Non-pigmented ciliary epithelial cell (primary cell): Measurements from ENCODE around the gene DCBLD1.
A peak's percentile ranks its signal among the peaks of the same experiment; 100 is the strongest.

ENCODE experiments used
- DNase-seq: peaks from one replicate; pipeline ENCODE4 v3.0.0-alpha.2; 2010; ENCODE audit warnings: low read depth

The DCBLD1 gene

DNA sequence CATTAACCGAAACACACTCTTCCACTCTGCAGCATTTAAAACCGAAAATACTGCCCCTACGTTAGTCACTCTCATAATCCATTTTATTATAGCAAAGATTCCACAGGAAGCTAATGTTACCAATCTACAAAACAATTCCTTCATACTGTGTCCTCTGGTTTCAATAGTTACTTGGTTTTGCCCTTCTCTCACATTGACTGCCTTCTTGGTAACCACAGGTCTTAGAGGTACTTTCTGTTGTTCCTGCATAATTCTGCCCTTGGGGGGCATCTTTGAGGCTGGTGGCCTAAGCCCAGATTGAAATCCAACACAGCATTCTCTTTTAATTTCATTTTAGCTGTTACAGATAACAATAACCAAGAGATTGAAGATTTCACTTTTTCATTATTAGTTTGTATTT is 9.8 kb upstream of the DCBLD1 start:
- no peak for DNase-seq

DNA sequence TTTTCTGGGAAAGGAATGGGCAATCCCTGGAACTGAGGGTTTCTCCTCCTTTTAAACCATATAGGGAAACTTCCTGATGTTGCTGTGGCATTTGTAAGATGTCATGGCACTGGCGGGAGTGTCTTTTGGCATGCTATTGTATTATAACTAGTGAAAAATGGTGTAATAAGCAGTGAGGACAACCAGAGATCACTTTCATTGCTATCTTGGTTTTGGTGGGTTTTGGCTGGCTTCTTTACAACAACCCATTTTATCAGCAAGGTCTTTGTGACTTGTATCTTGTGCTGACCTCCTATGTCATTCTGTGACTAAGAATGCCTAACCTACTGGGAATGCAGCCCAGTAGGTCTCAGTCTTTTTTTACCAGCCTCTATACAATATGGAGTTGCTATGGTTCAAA is 9.1 kb upstream of the DCBLD1 start:
- no peak for DNase-seq

DNA sequence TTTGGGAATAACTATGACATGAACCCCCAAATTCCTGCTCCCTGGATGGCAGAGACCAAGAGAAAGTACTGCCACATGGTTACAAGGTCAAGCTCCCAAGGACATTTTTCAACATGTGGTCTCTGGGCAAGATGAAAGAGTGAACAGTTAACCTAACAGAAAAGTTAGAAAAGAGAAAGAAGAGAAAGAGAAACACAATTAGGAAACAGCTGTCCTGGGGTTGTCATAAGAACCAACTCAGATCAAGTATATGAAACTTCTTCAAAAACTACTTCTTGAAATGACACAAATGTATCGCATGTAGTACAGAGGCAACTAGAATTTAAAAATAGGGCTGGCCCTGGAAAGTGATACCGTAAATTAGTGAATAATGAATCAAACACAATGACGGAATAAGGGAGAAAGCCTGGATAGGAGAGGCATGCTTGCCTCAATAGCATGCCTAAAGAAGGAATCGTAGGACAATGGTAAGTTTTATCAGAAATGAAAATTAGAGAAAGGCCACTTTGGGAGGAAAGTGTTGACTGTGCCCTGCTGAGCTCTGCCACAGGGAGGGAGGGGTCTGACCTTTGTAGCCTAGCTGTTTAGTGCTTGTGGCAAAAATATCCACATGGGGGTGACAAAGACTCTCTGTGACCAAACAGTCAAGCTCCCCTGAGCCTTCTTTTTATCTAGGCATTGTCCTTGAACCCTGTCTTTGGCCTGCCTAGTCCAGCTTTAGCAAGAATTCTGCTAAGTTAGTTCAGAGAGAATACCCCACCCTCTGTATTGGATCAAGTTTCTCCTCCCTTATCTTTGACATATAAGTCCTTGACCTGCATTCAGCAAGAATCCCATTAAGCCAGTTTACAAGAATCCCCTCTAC is 4.3 kb upstream of the DCBLD1 start:
- no peak for DNase-seq

DNA sequence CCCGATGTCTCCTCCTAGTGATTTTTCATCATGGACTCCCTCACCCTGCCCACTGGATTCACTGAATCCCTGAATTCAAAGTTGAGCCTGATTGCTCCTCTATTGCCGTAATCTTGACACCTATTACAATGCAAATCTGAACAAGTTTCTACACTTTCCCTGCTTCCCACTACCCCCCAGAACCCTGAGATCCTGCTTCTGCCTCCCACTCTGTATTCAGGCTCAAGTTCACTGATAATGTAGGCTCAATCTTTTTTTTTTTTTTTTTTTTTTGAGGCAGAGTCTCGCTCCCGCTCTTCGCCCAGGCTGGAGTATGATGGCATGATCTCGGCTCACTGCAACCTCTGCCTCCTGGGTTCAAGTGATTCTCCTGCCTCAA is 3.6 kb upstream of the DCBLD1 start:
- no peak for DNase-seq

DNA sequence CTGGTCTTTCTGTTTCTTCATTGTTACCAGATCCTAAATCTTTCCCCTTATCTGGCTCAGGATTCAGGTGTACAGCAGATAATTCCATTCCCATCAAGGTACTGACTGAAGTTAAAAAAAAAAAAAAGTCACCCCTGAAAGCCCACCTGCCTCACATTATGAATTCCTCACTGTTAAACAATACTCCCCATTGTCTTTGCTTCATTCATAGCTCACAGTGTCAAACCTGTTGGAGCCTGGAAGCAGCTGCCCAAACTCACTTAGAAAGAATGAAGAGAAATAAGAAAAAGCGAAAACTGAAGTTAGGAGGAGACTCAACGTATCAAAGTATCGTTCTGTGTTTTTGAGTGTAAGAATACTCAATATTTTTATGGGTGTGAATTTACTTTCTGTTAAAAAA is 1.8 kb upstream of the DCBLD1 start:
- DNase-seq, result no peak

DNA sequence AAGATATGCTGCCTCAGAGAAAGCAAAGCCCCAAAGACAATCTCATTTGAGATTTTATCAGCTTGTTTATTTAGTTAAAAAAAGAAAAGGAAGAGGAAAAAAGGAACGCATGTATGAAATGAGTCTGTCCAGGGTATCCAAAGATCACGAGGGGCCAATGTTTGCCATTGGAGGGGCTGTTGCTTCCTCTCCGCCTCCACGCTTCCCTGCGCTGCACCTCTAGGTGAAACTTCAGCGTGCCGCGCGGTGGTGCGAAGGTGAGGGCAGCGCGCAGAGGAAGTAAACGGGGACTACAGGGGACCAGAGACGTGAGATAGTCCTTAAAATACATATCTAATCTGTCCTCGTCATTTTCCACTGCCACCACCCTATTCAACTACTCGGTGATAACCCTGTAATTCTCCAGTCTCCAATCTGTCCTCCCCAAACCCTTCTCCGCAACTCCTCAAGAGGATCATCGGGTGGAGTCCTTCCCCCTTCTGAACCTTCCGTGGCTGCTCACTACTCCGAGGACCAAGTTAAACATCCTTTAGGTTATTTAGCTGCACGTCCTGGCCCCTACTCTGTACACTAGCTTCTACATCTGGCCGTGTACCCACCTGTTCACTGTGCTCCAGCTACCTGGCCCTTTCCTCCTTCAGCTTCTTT is 1.1 kb upstream of the DCBLD1 start:
- no peak for DNase-seq

DNA sequence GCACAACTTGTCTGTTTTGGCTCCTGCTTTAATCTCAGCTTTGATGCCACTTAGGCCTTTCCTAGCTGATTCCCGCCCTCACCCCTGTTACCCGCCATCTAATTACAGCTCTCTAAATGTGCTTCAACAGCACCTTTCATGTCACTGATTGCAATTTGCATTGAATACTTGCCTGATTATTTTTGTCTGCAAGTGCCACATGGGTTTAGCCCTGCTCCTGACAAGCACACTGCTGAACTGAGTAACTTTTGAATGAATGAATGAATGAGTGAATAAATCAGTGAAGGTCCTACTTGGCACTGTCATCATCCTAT is 591 bp upstream of the DCBLD1 start:
- no peak for DNase-seq

DNA sequence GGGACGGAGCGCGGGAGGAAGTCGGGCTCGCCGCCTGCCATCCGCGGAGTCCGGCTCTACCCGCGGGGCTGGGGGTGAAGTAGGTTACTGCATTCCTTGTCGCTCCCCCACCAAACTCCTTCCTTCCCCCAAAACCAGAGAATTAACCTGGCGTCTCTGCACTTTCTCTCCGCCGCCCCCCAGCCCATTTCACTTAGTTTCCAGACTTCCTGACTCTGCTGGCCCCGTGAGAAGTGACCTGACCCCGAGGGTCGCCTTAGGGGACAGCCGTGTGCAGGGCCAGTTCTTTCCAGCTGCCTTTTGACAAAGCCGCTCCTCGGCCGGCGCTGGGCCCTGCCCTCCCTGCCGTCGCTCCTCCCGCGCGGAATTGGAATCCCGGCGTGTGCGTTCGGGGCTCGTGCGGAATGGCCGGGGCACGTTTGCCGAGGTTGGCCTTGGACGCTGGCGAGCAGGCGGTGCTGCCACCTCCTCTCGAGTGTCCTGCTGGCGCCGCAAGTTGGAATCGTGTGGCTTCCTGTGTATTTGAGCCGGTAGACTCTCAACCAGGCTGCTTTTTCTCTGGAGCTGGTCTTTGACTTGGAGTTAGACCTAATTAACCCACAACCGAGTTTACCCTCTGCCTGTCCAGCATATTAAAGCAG is 650 bp downstream of the DCBLD1 start:
- no peak for DNase-seq

DNA sequence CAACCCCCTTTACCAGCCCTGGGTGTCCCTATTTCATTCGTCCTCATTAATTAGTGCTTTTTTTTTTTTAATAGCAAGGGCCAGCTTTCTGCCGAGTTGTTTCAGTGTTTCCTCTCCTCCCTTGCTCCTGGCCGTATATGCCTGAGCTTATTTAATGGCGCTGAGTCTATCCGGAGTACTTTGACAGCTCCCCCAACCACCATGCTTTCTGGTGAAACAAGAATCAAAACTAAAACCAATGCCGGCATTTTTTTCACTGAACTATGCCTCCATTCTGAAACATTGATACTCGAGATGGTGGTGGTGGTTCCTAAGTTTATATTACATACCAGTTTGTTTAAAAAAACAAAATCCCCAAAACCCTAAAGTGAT is 1.2 kb downstream of the DCBLD1 start:
- DNase-seq, result no peak

DNA sequence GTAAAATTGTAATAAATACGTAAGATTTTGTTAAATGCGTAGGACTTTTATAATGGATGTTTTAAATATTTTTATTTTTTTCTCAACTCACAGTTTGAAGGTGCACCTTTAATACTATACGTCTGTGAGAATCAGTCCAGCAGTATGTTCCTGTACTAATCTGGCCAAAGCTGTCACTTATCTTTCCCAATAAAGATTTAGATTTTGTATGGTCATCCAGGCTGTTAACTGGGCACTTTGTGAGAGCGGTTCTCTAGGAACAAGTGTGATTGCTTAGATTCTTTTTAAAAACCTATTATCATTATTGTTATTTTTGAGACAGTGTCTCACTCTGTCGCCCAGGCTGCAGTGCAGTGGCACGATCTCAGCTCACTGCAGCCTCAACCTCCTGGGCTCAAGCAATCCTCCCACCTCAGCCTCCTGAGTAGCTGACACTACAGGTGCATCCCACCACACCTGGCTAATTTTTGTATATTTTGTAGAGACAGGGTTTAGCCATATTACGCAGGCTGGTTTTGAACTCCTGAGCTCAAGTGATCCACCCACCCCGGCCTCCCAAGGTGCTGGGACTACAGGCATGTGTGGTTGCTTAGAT is 1.7 kb downstream of the DCBLD1 start:
- no peak for DNase-seq

DNA sequence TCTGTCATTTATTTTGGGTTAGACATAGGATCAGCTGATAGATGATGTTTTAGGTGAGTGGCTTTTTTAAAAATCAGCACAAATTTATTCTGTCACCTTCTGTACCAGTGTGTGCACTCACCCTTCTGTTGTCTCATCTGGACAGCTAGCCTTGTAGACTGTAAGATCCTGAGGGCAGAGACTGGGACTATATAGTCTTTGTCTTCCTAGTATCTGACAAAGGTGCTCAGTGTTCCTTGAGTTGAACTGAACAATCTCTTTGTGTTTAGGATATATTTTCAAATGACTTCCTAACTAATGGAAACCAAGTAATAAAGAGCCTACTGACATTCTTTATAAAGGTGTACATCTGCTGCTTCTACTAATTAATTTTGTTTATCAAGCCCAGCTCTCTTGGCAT is 3.0 kb downstream of the DCBLD1 start:
- DNase-seq, result no peak

DNA sequence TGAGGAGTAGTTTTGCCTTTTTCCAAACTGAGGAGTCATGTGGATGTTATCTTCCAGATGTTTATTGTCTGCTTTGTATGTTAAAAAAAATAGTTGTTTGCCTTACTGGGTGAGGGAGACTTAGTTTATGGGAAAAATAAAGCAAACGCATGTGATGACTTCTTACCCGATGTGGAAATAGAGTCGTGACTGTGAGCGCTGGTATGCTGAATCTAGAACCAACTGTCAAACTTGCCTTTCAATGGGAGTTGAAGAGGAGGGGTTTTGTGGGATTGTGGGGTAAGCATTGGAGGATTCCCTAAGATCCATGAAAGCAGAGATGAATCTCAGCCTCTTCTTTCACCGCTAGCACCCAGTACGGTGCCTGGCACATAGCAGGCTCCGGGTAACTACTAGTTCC is 5.3 kb downstream of the DCBLD1 start:
- no peak for DNase-seq

DNA sequence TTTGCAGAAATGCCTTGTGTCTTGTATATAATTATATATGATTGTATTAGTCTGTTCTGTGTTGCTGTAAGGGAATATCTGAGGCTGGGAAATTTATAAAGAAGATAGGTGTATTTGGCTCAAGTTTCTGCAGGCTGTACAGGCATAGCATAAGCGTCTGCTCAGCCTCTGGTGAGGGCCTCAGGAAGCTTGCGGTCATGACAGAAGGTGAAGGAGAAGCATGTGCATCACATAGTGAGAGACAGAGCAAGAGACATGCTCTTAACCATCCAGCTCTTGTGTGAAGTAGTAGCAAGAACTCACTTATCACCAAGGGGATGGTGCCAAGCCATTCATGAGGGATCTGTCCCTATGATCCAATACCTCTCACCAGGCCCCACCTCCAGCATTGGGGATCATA is 6.5 kb downstream of the DCBLD1 start:
- no peak for DNase-seq

DNA sequence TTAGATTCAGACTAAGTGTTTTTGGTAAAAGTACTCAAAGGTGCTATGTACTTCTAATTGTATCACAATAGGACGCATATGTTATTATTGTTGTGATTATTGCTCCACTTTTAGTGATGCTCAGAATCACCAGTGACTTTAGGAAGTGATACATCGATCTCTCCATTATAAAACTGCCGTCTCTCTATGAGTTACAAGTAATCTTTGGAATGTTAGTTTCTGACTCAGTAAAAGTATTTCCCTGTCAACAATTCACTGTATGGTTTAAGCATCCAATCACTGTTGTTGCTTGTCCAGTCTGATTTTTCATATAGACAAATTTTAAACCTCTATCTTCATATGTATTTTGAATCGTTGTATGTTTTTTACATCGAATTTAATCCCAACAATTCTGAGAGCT is 9.4 kb downstream of the DCBLD1 start:
- DNase-seq, result no peak

DNA sequence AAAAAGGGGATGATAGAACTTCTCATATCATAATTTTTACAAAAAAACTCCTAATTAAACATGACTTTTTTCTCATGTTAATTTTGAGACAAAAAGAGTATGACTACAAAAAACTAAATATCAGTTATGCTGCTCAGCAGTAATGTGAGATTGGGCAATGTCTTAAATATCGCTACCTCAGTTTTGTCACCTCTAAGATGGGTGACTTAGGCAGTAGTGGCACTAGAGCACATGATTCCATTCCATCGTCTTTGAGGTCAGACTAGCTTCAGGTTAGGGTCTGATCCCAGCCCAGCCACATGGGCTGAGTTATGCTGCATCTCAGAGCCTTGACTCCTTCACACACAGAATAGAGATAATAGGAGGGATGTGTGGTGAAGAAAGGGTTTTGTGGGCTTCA is 11.0 kb downstream of the DCBLD1 start:
- no peak for DNase-seq

DNA sequence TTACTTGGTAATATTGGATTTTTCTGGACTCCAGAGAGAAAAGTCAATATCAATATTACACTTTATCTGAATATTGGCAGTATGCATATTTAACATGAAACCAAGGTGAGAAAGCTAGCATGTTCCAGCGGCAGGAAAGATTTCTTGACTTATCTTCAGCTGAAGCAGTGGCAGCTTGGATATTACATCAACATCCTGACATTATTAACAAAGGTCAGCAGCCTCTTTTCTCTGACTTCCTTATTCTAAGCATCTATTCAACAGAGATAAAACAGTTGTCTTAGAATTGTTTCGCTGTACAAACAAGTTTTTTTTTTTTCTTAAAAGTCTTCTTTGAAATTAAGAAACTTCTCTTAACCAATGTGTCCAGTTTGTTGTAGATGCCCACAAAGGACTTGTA is 11.8 kb downstream of the DCBLD1 start:
- DNase-seq, result no peak

DNA sequence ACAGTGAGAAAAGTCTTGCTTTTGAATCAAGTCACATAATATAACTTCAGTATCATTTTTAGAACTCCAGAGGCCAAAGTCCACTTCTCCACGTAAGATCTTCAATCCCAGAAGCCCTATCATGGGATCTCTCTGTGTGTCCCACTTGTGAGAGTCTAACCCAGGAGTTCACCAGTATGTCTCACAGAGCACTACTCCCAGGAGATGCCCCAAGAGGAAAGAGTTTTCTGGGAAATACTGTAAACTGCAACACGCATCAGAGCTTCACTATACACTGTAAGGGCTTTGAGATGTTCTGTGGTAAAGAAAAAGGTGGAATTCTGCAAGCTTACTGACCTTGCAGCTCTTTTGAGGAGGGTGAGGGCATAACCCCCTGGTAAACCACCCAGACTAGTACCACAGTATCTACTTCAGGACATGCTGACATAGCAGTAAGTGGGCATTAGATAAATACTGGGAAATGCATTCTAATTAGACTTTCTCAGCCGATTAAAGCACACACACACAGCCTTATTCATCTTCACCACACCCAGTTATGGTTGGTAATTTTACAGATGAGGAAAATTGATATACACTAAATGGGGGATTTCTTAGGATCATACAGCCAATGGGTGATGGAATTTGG is 12.3 kb downstream of the DCBLD1 start:
- no peak for DNase-seq

DNA sequence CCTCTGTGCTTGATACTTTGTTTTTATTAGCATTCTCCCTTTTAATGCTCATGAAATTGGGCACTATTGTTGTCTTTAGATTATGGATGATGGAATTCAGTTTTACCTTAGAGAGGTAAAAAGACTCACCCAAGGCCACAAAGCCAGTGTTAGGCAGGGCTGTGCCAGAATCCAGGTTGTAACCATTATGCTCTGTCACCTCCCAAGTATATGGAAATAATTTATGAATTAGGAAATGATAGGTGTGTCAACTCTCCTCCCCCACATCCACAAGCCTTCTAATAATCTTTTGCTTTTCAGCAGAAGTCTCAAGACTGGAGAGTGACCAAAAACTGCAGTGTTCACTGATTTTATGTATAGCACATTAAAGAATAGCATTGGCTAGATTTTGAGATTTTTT is 13.0 kb downstream of the DCBLD1 start:
- DNase-seq, result no peak

DNA sequence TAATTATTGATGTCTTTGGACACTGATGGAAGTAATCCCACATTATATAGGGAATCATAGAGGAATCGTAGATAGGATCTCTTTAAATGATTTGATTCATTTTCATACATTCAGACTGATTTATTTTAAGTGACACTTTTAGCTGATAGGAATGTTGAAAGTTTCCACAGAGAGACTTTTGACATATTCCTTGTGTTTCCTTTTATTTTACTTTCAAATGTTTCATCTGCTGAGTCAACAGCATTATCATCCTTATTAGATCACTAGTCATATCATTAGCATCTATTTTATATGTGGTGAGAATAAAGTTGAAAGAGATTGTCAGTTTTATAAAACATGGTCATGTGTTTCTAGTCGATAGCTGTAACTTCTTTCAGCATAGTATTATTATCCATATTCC is 13.4 kb downstream of the DCBLD1 start:
- DNase-seq, result no peak

DNA sequence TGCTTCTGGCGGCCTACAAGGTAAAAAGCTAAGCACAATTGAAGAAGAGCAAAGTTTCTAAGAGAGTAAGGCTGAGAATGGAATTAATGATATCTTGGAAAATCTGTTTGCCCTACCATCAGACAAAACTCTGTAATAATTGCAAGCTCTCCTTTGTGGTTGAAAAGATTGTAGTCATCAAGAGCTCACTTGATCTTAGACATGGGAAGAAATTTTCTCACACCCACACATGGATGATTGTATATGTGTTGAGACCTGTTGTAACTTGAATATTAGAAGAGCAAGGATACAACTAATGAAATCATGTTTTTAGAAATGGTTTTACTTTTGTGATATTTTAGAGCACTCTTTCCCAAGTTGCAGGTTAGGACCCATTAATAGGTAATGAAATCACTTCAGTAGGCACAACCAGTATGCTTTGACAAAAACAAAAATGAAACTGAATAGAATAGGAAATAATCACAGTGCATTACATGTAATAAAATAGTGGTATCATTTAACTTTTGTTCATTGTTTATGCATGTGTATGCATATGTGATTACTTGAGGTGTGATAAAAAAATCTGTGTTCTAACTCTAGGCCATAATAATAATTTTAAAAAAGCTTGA is 14.0 kb downstream of the DCBLD1 start:
- DNase-seq, result peak; percentile 85

DNA sequence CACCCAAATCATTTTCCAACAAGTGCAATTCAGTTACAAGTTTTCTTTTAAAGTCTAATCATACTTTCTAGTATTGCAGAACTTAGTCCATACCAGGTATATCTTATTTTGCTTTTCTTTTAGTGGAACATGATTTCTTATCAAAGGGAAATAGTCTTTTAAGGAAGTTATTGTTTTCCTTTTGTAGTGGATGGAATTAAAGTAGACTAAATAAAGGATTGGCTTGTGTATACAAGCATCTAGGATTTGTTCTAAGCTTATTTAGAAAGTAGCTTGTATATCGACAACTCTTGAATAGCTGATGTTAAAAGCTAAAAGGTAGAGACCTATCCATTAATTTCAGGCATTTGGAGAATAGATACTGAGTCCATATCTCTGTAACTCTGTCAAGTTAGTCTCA is 14.8 kb downstream of the DCBLD1 start:
- no peak for DNase-seq

DNA sequence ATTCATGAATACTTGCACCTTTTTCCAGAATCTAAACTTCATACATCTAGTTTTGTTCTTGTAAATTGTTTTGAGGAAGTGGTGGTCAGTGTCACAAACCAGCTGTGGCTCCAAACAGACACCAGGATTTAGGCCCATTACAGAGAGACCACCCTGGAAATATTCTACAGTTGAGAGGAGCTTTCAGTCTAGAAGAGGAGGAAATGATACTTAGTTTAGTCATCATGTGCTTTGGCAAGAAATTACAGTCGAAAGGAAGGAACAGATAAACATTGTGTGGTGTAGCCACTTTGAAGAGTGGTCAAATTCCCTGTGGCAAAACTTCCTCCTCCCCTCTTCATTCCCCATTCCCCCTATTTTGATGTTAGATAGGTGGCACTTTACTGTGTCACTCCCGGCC is 15.7 kb downstream of the DCBLD1 start:
- no peak for DNase-seq
